ENCODE results near the gene SAMD15.

- TF ChIP-seq CTCF (IDR thresholded peaks at IDR 0.05; ENCODE audit: borderline replicate concordance, extremely low read depth, low read length, poor library complexity, severe bottlenecking) (no peak), EZH2 (IDR thresholded peaks at IDR 0.05; ENCODE audit: borderline replicate concordance, low read depth, low read length, severe bottlenecking) (no peak)
These were observed 32.7 kb upstream of the SAMD15 start for GRCh38 chr14:77344377-77344996.

All from DND-41 (cell line).